ENCODE data around the gene PCK2. TPM values are rescaled to one million over a fixed set of nuclear protein-coding genes. Genes with fewer than 3 reads are reported as not detected.

Gene PCK2
- total RNA-seq, 6 experiments from 2014 or later: 19.9 to 27.6 (median 24.0) TPM

- Mint-ChIP-seq H3K27me3 (ENCODE audit: insufficient read depth) (peaks cover 38% of the 10 kb centered on the region), H3K36me3 (ENCODE audit: low read depth) (no peaks in the 10 kb centered on the region), H3K27ac (no peak overlapping the region), H3K4me3 (no peak overlapping the region), H3K4me1 (ENCODE audit: low read depth) (peaks cover 7% of the 10 kb centered on the region; the same call in 1 of the 2 replicates), H3K9me3 (no peaks in the 10 kb centered on the region)
- DNase-seq: no peak
- TF ChIP-seq CTCF (IDR thresholded peaks at IDR 0.05): no peak
These were observed 37.3 kb upstream of the PCK2 start for GRCh38 chr14:24056800-24057184.

- Mint-ChIP-seq H3K4me1 (ENCODE audit: low read depth) (peaks cover 7% of the 10 kb centered on the region; the same call in 1 of the 2 replicates), H3K9me3 (no peaks in the 10 kb centered on the region), H3K27me3 (ENCODE audit: insufficient read depth) (peaks cover 38% of the 10 kb centered on the region), H3K4me3 (no peak overlapping the region), H3K27ac (no peak overlapping the region), H3K36me3 (ENCODE audit: low read depth) (no peaks in the 10 kb centered on the region)
- no peak for TF ChIP-seq CTCF (IDR thresholded peaks at IDR 0.05)
- no peak for DNase-seq
These were observed 36.8 kb upstream of the PCK2 start for GRCh38 chr14:24057271-24057670.

- no peaks in the 10 kb centered on the region for H3K36me3 Mint-ChIP-seq (ENCODE audit: low read depth)
- no peak overlapping the region for H3K4me3 Mint-ChIP-seq
- TF ChIP-seq CTCF (IDR thresholded peaks at IDR 0.05): no peak
These were observed 36.2 kb upstream of the PCK2 start for GRCh38 chr14:24057867-24058259.

GRCh38 chr14:24058260-24058950 lies 35.7 kb upstream of the PCK2 start:
- Mint-ChIP-seq H3K9me3 (no peaks in the 10 kb centered on the region), H3K27ac (no peak overlapping the region), H3K36me3 (ENCODE audit: low read depth) (no peaks in the 10 kb centered on the region), H3K4me1 (ENCODE audit: low read depth) (no peaks in the 10 kb centered on the region), H3K4me3 (no peak overlapping the region), H3K27me3 (ENCODE audit: insufficient read depth) (peaks cover 45% of the 10 kb centered on the region)
- peak; percentile 84 for TF ChIP-seq CTCF (IDR thresholded peaks at IDR 0.05)
- peak; percentile 68 for DNase-seq

More at GRCh38 chr14:24057867-24058259, 36.2 kb upstream of the PCK2 start:
- no peaks in the 10 kb centered on the region for H3K9me3 Mint-ChIP-seq
- H3K4me1 Mint-ChIP-seq (ENCODE audit: low read depth): peaks cover 4% of the 10 kb centered on the region; the same call in 1 of the 2 replicates
- peaks cover 40% of the 10 kb centered on the region for H3K27me3 Mint-ChIP-seq (ENCODE audit: insufficient read depth)
- no peak for DNase-seq
- H3K27ac Mint-ChIP-seq: no peak overlapping the region

- Mint-ChIP-seq H3K27ac (no peak overlapping the region), H3K27me3 (ENCODE audit: insufficient read depth) (peaks cover 45% of the 10 kb centered on the region), H3K9me3 (no peaks in the 10 kb centered on the region), H3K4me1 (ENCODE audit: low read depth) (no peaks in the 10 kb centered on the region), H3K4me3 (no peak overlapping the region), H3K36me3 (ENCODE audit: low read depth) (no peaks in the 10 kb centered on the region)
- TF ChIP-seq CTCF (IDR thresholded peaks at IDR 0.05): no peak
- no peak for DNase-seq
These were observed 35.1 kb upstream of the PCK2 start for GRCh38 chr14:24058951-24059475.
